Stimulated activated CD8-positive, alpha-beta memory T cell treated with anti-CD3 and anti-CD28 coated beads, Interleukin-4, amount 100 ng/mL, for 48 hours (primary cell): ENCODE data around the gene ABR.
"Not testable (repeated sequence)": the region's sequence is repeated elsewhere in the genome, so short reads cannot be mapped to it uniquely, and the experiment has no call there.

Experiments used
- DNase-seq: peaks from one replicate; pipeline ENCODE4 v3.0.0-alpha.2; 2020

The ABR gene

GRCh38 chr17:1003972-1004768 lies 175.6 kb downstream of the ABR start:
- DNase-seq, result no peak

GRCh38 chr17:1003633-1003971 lies 176.2 kb downstream of the ABR start:
- no peak for DNase-seq

- no peak for DNase-seq
Measured at GRCh38 chr17:1002771-1003555, 176.8 kb downstream of the ABR start.

- no peak for DNase-seq
Measured at GRCh38 chr17:1002412-1002753, 177.4 kb downstream of the ABR start.

GRCh38 chr17:1001640-1002411 lies 178.0 kb downstream of the ABR start:
- no peak for DNase-seq

GRCh38 chr17:1000597-1001461 lies 179.0 kb downstream of the ABR start:
- DNase-seq, result no peak

- DNase-seq, result no peak
Measured at GRCh38 chr17:998111-998510, 181.7 kb downstream of the ABR start.

- peak; percentile 94 for DNase-seq
Measured at GRCh38 chr17:996554-997344, 183.0 kb downstream of the ABR start, which contains the start of gene TIMM22. Gene TIMM22 (plus strand): TSS chr17:997129. CDS start chr17:997143, 14 bp downstream.

- DNase-seq, result not testable (repeated sequence)
Measured at GRCh38 chr17:995324-995723, 184.5 kb downstream of the ABR start.

GRCh38 chr17:992933-993332 lies 186.8 kb downstream of the ABR start:
- no peak for DNase-seq

GRCh38 chr17:988561-988960 lies 191.2 kb downstream of the ABR start:
- DNase-seq, result no peak

- DNase-seq, result no peak
Measured at GRCh38 chr17:987931-988330, 191.8 kb downstream of the ABR start.

- DNase-seq, result no peak
Measured at GRCh38 chr17:986322-986929, 193.4 kb downstream of the ABR start.

- DNase-seq, result no peak
Measured at GRCh38 chr17:983921-984320, 195.9 kb downstream of the ABR start.

GRCh38 chr17:981292-981658 lies 198.5 kb downstream of the ABR start:
- DNase-seq, result no peak

- peak; percentile 79 for DNase-seq
Measured at GRCh38 chr17:980406-981291, 199.1 kb downstream of the ABR start.

- DNase-seq, result peak; percentile 93
Measured at GRCh38 chr17:979539-980405, 200.0 kb downstream of the ABR start, which contains the start of gene NXN. Gene NXN (minus strand): TSS chr17:979776.

GRCh38 chr17:979212-979538 lies 200.6 kb downstream of the ABR start:
- DNase-seq, result no peak
